HG03045 (cell line): Measurements from ENCODE around the gene PCDHB12.
"Not testable (repeated sequence)": the region's sequence is repeated elsewhere in the genome, so short reads cannot be mapped to it uniquely, and the experiment has no call there.

Experiments used
- ATAC-seq: cut with Tn5 transposase; IDR thresholded peaks from one replicate; pipeline ENCODE4 v1.9.1; 2021; ENCODE audit warnings: mild to moderate bottlenecking, moderate library complexity; ENCODE audit not compliant: unreplicated experiment

Gene PCDHB12

GRCh38 chr5:141201646-141202045 is 6.9 kb upstream of the PCDHB12 start:
- not testable (repeated sequence) for ATAC-seq

GRCh38 chr5:141210281-141210680 is 1.8 kb downstream of the PCDHB12 start:
- ATAC-seq, result not testable (repeated sequence)

GRCh38 chr5:141210849-141211248 is 2.3 kb downstream of the PCDHB12 start:
- ATAC-seq, result not testable (repeated sequence)

- not testable (repeated sequence) for ATAC-seq
Measured at GRCh38 chr5:141213656-141214339, 5.3 kb downstream of the PCDHB12 start, which contains the start of gene PCDHB13. Gene PCDHB13 (plus strand): TSS chr5:141213919. CDS start chr5:141214124, 205 bp downstream.

- not testable (repeated sequence) for ATAC-seq
Measured at GRCh38 chr5:141214583-141214982, 6.1 kb downstream of the PCDHB12 start.

GRCh38 chr5:141215504-141215903 is 7.0 kb downstream of the PCDHB12 start:
- not testable (repeated sequence) for ATAC-seq

GRCh38 chr5:141216035-141216434 is 7.5 kb downstream of the PCDHB12 start:
- not testable (repeated sequence) for ATAC-seq

GRCh38 chr5:141223112-141223783 is 14.7 kb downstream of the PCDHB12 start, which contains the start of gene PCDHB14:
Gene PCDHB14 (plus strand): TSS chr5:141223343. CDS start chr5:141223506, 163 bp downstream.
- no peak for ATAC-seq

GRCh38 chr5:141224844-141225243 is 16.3 kb downstream of the PCDHB12 start:
- not testable (repeated sequence) for ATAC-seq

- ATAC-seq, result not testable (repeated sequence)
Measured at GRCh38 chr5:141225421-141225820, 16.9 kb downstream of the PCDHB12 start.

- no peak for ATAC-seq
Measured at GRCh38 chr5:141234109-141234667, 25.7 kb downstream of the PCDHB12 start.

- ATAC-seq, result not testable (repeated sequence)
Measured at GRCh38 chr5:141235922-141236321, 27.4 kb downstream of the PCDHB12 start.

- ATAC-seq, result no peak
Measured at GRCh38 chr5:141236516-141237313, 28.2 kb downstream of the PCDHB12 start.

GRCh38 chr5:141241496-141241895 is 33.0 kb downstream of the PCDHB12 start:
- ATAC-seq, result no peak

GRCh38 chr5:141245250-141245717 is 36.8 kb downstream of the PCDHB12 start, which contains the start of gene PCDHB15:
Gene PCDHB15 (plus strand): TSS chr5:141245395. CDS start chr5:141245579, 184 bp downstream.
- ATAC-seq, result no peak

- ATAC-seq, result not testable (repeated sequence)
Measured at GRCh38 chr5:141246971-141247370, 38.5 kb downstream of the PCDHB12 start.

GRCh38 chr5:141247434-141247833 is 38.9 kb downstream of the PCDHB12 start:
- not testable (repeated sequence) for ATAC-seq

GRCh38 chr5:141250576-141250975 is 42.1 kb downstream of the PCDHB12 start:
- ATAC-seq, result no peak

- no peak for ATAC-seq
Measured at GRCh38 chr5:141258464-141258863, 49.9 kb downstream of the PCDHB12 start.

- no peak for ATAC-seq
Measured at GRCh38 chr5:141258948-141259347, 50.4 kb downstream of the PCDHB12 start.
